HG03060 (cell line): ENCODE measurements around the gene NTRK3.

Experiments used
- ATAC-seq: cut with Tn5 transposase; IDR thresholded peaks from one replicate; pipeline ENCODE4 v1.9.1; 2021; ENCODE audit warnings: low read depth, moderate number of reproducible peaks; ENCODE audit not compliant: unreplicated experiment

Gene NTRK3

GRCh38 chr15:88256279-88257230, at the start of gene NTRK3:
NTRK3 (minus strand) TSS chr15:88256739; CDS start chr15:88256153, 586 bp downstream.
- no peak for ATAC-seq

- ATAC-seq = no peak
Observed at GRCh38 chr15:88303395-88303794, 46.9 kb upstream of the NTRK3 start.

- ATAC-seq = no peak
Observed at GRCh38 chr15:88302373-88302772, 45.8 kb upstream of the NTRK3 start.

GRCh38 chr15:88301311-88301710, 44.8 kb upstream of the NTRK3 start:
- no peak for ATAC-seq

GRCh38 chr15:88300861-88301260, 44.3 kb upstream of the NTRK3 start:
- no peak for ATAC-seq

GRCh38 chr15:88300089-88300488, 43.5 kb upstream of the NTRK3 start:
- ATAC-seq = no peak

GRCh38 chr15:88299497-88299896, 43.0 kb upstream of the NTRK3 start:
- no peak for ATAC-seq

- no peak for ATAC-seq
Observed at GRCh38 chr15:88288661-88289060, 32.1 kb upstream of the NTRK3 start.

GRCh38 chr15:88288206-88288605, 31.7 kb upstream of the NTRK3 start:
- ATAC-seq = no peak

- ATAC-seq = no peak
Observed at GRCh38 chr15:88284318-88284998, 27.9 kb upstream of the NTRK3 start.

GRCh38 chr15:88282614-88283013, 26.1 kb upstream of the NTRK3 start:
- ATAC-seq = no peak

- ATAC-seq = no peak
Observed at GRCh38 chr15:88276821-88277410, 20.4 kb upstream of the NTRK3 start.

GRCh38 chr15:88275804-88276203, 19.3 kb upstream of the NTRK3 start:
- no peak for ATAC-seq

GRCh38 chr15:88274553-88275460, 18.3 kb upstream of the NTRK3 start:
- no peak for ATAC-seq

GRCh38 chr15:88272421-88272820, 15.9 kb upstream of the NTRK3 start:
- no peak for ATAC-seq

- no peak for ATAC-seq
Observed at GRCh38 chr15:88269356-88270062, 13.0 kb upstream of the NTRK3 start.

GRCh38 chr15:88267720-88268119, 11.2 kb upstream of the NTRK3 start:
- no peak for ATAC-seq

- no peak for ATAC-seq
Observed at GRCh38 chr15:88266170-88266569, 9.6 kb upstream of the NTRK3 start.

GRCh38 chr15:88264622-88265021, 8.1 kb upstream of the NTRK3 start:
- no peak for ATAC-seq

- no peak for ATAC-seq
Observed at GRCh38 chr15:88262064-88262463, 5.5 kb upstream of the NTRK3 start.
